Left lung (tissue), 10 donors: ENCODE measurements around the gene C19orf85. TPM values are rescaled to one million over a fixed set of nuclear protein-coding genes. Genes with fewer than 3 reads are reported as not detected.

ENCODE experiments used
- ATAC-seq: fragments of 200-7000 bp; cut with Tn5 transposase; one replicate; pipeline ENCODE4 v1.9.1; 2020; ENCODE audit warnings: moderate library complexity
- DNase-seq, 4 donors: peaks; one replicate each; pipeline ENCODE4 v3.0.0-alpha.2; 2013 to 2020
- H3K27ac ChIP-seq, 2 donors: fragments of 200-600 bp; sonication (generic) in 1 of 2; one replicate each; pipeline versions ENCODE4 v1.5.0 to v1.8.0; 2020 to 2021
- H3K27me3 ChIP-seq, 2 donors: fragments of 200-600 bp; sonication (generic) in 1 of 2; one replicate each; pipeline versions ENCODE4 v1.5.0 to v1.8.0; 2020 to 2021
- H3K36me3 ChIP-seq, 2 donors: fragments of 200-600 bp; sonication (generic) in 1 of 2; one replicate each; pipeline versions ENCODE4 v1.5.0 to v1.8.0; 2020 to 2021
- H3K4me1 ChIP-seq, 2 donors: fragments of 200-600 bp; one replicate each; pipeline ENCODE4 v1.8.0; 2021
- H3K4me3 ChIP-seq, 2 donors: fragments of 200-600 bp; sonication (generic) in 1 of 2; one replicate each; pipeline versions ENCODE4 v1.5.0 to v1.8.0; 2020 to 2021; ENCODE audit warnings: mild to moderate bottlenecking in 1 of 2
- H3K9me3 ChIP-seq, 2 donors: fragments of 200-600 bp; sonication (generic) in 1 of 2; one replicate each; pipeline versions ENCODE4 v1.5.0 to v1.8.0; 2020 to 2021
- intact Hi-C, 2 donors: fragments of 100-400 bp; cut with DNase I; formaldehyde crosslinking; loops; one replicate each; pipeline versions ENCODE4 v1.11.2 to v1.14.2; 2022
- polyA plus RNA-seq, 6 donors: library from polyadenylated mRNA; unstranded; fragments of 120-200 nt; gene quantifications; one replicate each; pipeline ENCODE4 v1.2.1, GENCODE V29; 2013; ENCODE audit not compliant: insufficient read length in 6 of 6
- total RNA-seq, 2 donors: library from RNA; stranded (reverse); fragmentation: NEBNext Ultra II Directional; extraction: Animal tissue kit (Norgen Biotek cat#: 25700); gene quantifications; one replicate each; pipeline ENCODE4 v1.2.1, GENCODE V29; 2021
- TF ChIP-seq, protein P1 (sequence below), 2 donors: fragments of 200-600 bp; sonication (generic) in 1 of 2; IDR thresholded peaks; one replicate each; pipeline versions ENCODE4 v1.5.0 to v1.8.0; 2021; ENCODE audit warnings: antibody characterized with exemption in 2 of 2
- donor health status: DM: no; HTN: yes; CAD: no.
- donor health status: DM: no; HTN: no; CAD: no.

Gene C19orf85
- total and polyA plus RNA-seq, 8 donors: not detected

DNA sequence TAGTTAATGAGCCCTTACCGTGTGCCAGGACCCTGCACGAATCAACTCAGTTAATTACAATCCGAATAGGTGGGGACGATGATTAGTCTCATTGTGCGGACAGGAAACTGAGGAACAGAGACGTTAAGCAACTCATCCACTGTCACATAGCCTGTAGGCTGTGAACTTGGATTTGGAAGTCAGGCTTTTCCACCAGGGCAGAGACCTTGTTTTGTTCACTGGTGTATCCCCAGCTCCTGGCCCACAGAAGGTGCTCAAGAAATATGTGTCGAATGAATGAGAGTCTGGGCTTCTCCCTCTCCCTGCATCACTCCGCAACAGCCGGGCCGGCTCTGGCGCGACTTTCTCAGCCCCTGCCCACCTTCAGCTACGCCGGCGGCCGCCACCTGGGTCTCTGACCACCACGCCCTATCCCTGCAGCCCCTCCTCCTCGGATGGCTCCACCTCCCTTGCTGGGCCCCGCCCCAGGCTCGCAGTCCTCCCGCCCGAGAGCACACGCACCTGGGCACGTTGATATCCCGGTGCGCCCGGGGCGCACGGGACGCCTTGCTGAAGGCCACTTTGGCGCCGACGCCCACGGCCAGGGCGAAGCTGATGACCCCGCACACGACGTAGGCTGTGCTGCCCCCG is 22.7 kb downstream of the C19orf85 start:
- peaks cover 60 to 100% of the 10 kb centered on the region in 2 donors for H3K27me3 ChIP-seq
- no peak for DNase-seq

DNA sequence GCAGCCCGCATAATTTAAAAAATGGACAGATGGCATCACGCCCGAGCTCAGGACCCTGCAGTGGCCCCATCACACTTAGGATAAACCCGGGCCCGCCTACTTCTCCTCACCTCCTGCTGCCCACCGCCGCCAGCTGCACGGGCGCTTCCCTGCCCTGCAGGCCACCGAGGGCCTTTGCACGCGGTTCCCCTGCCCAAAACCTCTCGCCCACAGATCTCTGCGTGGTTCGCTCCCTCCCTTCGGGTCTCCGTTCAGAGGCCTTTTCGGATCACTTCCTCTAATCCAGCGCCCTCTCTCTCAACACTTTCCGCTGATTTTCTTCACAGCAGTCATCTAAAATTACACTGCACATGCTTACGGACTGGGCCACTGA is 23.2 kb downstream of the C19orf85 start:
- H3K27me3 ChIP-seq: peaks cover 60 to 100% of the 10 kb centered on the region in 2 donors
- H3K4me3 ChIP-seq: no peak overlapping the region
- H3K27ac ChIP-seq: no peak overlapping the region
- DNase-seq (no peak), ATAC-seq (no peak)
- H3K4me1 ChIP-seq: peaks cover 0 to 13% of the 10 kb centered on the region in 2 donors
- intact Hi-C loops: no loop called here
- TF ChIP-seq, protein P1, sequence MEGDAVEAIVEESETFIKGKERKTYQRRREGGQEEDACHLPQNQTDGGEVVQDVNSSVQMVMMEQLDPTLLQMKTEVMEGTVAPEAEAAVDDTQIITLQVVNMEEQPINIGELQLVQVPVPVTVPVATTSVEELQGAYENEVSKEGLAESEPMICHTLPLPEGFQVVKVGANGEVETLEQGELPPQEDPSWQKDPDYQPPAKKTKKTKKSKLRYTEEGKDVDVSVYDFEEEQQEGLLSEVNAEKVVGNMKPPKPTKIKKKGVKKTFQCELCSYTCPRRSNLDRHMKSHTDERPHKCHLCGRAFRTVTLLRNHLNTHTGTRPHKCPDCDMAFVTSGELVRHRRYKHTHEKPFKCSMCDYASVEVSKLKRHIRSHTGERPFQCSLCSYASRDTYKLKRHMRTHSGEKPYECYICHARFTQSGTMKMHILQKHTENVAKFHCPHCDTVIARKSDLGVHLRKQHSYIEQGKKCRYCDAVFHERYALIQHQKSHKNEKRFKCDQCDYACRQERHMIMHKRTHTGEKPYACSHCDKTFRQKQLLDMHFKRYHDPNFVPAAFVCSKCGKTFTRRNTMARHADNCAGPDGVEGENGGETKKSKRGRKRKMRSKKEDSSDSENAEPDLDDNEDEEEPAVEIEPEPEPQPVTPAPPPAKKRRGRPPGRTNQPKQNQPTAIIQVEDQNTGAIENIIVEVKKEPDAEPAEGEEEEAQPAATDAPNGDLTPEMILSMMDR (IDR thresholded peaks at IDR 0.05): no peak
- no peaks in the 10 kb centered on the region for H3K36me3 ChIP-seq
- no peaks in the 10 kb centered on the region for H3K9me3 ChIP-seq

More for the DNA sequence above, 22.7 kb downstream of the C19orf85 start:
- peaks cover 0 to 13% of the 10 kb centered on the region in 2 donors for H3K4me1 ChIP-seq
- H3K36me3 ChIP-seq: no peaks in the 10 kb centered on the region
- no peaks in the 10 kb centered on the region for H3K9me3 ChIP-seq
- TF ChIP-seq, protein P1 (IDR thresholded peaks at IDR 0.05): no peak
- no peak overlapping the region for H3K27ac ChIP-seq
- intact Hi-C loops: no loop called here
- H3K4me3 ChIP-seq: no peak overlapping the region
- ATAC-seq: no peak

DNA sequence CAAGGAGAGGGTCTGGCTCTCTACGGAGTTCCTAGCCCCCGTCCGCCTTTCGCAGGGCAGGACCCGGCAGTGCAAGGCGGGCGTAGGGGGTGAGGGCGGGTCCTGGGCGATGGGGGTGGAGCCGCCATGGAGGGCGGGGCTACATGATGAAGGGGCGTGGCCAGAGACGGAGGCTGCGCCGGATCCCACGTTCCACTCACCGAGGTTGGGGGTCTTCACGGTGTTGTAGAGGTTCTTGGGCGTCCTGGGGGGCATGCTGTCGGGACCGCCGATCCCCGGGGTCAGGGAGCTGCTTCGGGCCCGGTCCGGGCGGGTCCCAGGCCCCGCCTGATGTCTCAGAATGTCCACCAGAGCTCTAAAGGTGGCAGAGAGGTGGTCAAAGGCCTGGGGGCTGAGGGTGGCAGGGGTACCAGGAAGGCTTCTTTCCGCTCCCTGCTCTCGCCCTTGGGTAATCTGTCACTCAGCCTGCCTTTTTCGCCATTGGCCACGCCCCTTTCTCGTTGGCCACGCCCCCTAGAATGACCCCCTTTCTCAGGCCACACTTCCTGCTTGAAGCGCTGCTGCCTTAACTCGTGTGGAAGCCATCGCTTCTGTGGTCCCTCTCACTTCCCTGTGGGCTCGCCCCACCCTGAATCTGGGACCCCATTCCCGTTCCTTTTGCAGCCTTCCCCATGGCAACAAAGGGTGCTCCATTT is 24.0 kb downstream of the C19orf85 start:
- intact Hi-C loops: no loop called here
- DNase-seq: no peak
- Histone ChIP-seq H3K36me3 (no peaks in the 10 kb centered on the region), H3K4me1 (peaks cover 0 to 13% of the 10 kb centered on the region in 2 donors), H3K4me3 (no peak overlapping the region), H3K9me3 (no peaks in the 10 kb centered on the region), H3K27me3 (peaks cover 60 to 99% of the 10 kb centered on the region in 2 donors), H3K27ac (no peak overlapping the region)
- ATAC-seq: no peak
- TF ChIP-seq, protein P1 (IDR thresholded peaks at IDR 0.05): no peak

DNA sequence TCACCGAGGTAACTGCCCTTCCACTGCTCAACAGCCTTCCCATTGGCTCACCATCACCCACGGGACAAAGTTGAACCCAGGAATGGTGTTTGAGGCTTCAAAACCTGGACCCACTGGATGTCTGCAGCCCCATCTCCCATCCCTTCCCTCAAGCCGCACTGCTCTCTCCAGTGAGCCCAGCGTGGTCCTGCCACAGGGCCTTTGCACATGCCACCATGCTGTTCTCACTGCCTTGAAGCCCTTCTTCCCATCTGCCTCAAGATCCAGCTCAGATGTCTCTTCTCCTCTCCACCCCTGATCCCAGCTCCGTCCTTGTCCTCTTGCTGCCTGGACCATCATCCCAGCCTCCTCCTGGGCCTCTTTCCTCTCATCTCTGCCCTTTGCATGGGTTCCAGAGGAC is 25.5 kb downstream of the C19orf85 start:
- Histone ChIP-seq H3K9me3 (no peaks in the 10 kb centered on the region), H3K27ac (no peak overlapping the region), H3K4me1 (peaks cover 0 to 13% of the 10 kb centered on the region in 2 donors), H3K4me3 (no peak overlapping the region), H3K36me3 (no peaks in the 10 kb centered on the region), H3K27me3 (peaks cover 47 to 84% of the 10 kb centered on the region in 2 donors)
- ATAC-seq: no peak
- intact Hi-C loops: no loop called here
- DNase-seq: no peak
- TF ChIP-seq, protein P1 (IDR thresholded peaks at IDR 0.05): no peak

DNA sequence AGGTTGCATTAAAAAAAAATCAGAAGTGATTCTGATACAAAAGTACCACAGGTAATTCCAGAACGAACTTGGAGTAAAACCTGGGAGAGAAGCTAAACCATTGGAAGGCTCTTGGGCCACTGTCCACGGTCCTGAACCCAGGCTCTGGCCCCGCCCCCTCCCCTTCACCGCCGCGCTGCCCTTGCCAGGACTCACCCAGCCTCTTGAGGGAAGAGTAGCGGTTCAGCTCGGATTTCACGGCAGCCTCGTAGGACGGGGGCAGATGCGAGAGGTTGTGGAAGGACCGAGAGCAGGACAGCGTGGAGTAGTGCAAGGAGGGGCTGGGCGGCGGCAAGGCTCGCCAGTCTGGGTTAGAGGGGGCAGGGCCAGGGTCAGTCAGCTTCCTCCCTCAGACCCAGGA is 27.1 kb downstream of the C19orf85 start:
- TF ChIP-seq, protein P1 (IDR thresholded peaks at IDR 0.05): no peak
- H3K4me1 ChIP-seq: peaks cover 0 to 13% of the 10 kb centered on the region in 2 donors
- DNase-seq: peak in 3 of 4 donors; percentile 48 to 75 (median 60)
- intact Hi-C loops: no loop called here
- no peak overlapping the region for H3K4me3 ChIP-seq
- H3K27me3 ChIP-seq: peaks cover 49 to 83% of the 10 kb centered on the region in 2 donors
- H3K9me3 ChIP-seq: no peaks in the 10 kb centered on the region
- H3K27ac ChIP-seq: no peak overlapping the region
- no peaks in the 10 kb centered on the region for H3K36me3 ChIP-seq
- peak; percentile 97 for ATAC-seq
